GM12878 (cell line): Measurements from ENCODE around the gene ULK1. TPM values are rescaled to one million over a fixed set of nuclear protein-coding genes. Genes with fewer than 3 reads are reported as not detected.

ENCODE experiments used
- ATAC-seq: fragments of 200-7000 bp; cut with Tn5 transposase; 3 replicates; pipeline ENCODE4 v1.9.1; 2020; ENCODE audit warnings: mild to moderate bottlenecking, moderate library complexity
- BruUV-seq: library from RNA; stranded (reverse); fragments of 400-500 nt; replicated peaks from 2 replicates; lab custom pipeline; 2021; lab: Mats Ljungman, UMichigan
- CTCF ChIA-PET: fragments of 300-600 bp; sonication (Branson Sonifier 250); formaldehyde crosslinking; extraction: SDS; loops from one replicate; lab custom pipeline; 2021; ENCODE audit warnings: inconsistent platforms; lab: Yijun Ruan, JAX
- POLR2A ChIA-PET: fragments of 350-600 bp; formaldehyde crosslinking; extraction: SDS; loops from one replicate; lab custom pipeline; 2021; ENCODE audit warnings: inconsistent platforms; lab: Charles Lee
- RAD21 ChIA-PET: fragments of 300-600 bp; sonication (Branson Sonifier 250); formaldehyde crosslinking; loops from one replicate; lab custom pipeline; 2023; ENCODE audit warnings: antibody characterized with exemption; ENCODE audit not compliant: unreplicated experiment; lab: Charles Lee
- SMC1A ChIA-PET: fragments of 300-600 bp; sonication (Branson Sonifier 250); formaldehyde crosslinking; loops from one replicate; lab custom pipeline; 2023; ENCODE audit not compliant: unreplicated experiment, uncharacterized antibody; lab: Charles Lee
- DNase-seq: peaks from one replicate; pipeline ENCODE4 v3.0.0-alpha.2; 2011; ENCODE audit warnings: low read depth, low spot score
- FAIRE-seq: peaks from 3 replicates; lab custom pipeline; 2011; peaks lifted over from hg19 to GRCh38; lab: Jason Lieb, UNC
- H2AFZ ChIP-seq: 2 replicates; pipeline ENCODE4 v1.6.0; 2011; ENCODE audit warnings: low read depth, low read length, control low read depth; ENCODE audit not compliant: control insufficient read depth
- H3K27ac ChIP-seq: 2 replicates; pipeline ENCODE4 v1.5.1; 2011; ENCODE audit warnings: control low read depth; ENCODE audit not compliant: control insufficient read depth, insufficient read depth
- H3K27me3 ChIP-seq, 2 experiments: replicated peaks in 1 of 2; 2 replicates each; pipeline versions ENCODE4 v1.6.0 to v1.6.1; 2011; ENCODE audit warnings: low read length in 1 of 2; ENCODE audit not compliant: control insufficient read depth in 2 of 2, insufficient read depth in 2 of 2
- H3K36me3 ChIP-seq, 2 experiments: 2 replicates each; pipeline ENCODE4 v1.5.1; 2011; ENCODE audit warnings: low read length in 1 of 2; ENCODE audit not compliant: control insufficient read depth in 2 of 2, insufficient read depth in 2 of 2
- H3K4me1 ChIP-seq: 2 replicates; pipeline ENCODE4 v1.6.1; 2011; ENCODE audit warnings: mild to moderate bottlenecking, low read length, moderate library complexity, mixed read lengths; ENCODE audit not compliant: control insufficient read depth, insufficient read depth
- H3K4me2 ChIP-seq: 2 replicates; pipeline ENCODE4 v1.6.0; 2011; ENCODE audit warnings: control low read depth; ENCODE audit not compliant: control insufficient read depth, insufficient read depth
- H3K4me3 ChIP-seq: fragments of 200-600 bp; sonication (generic); 2 replicates; pipeline ENCODE4 v1.5.1; 2016
- H3K79me2 ChIP-seq: 2 replicates; pipeline ENCODE4 v1.6.0; 2011; ENCODE audit warnings: low read length; ENCODE audit not compliant: control insufficient read depth, insufficient read depth
- H3K9ac ChIP-seq: 2 replicates; pipeline ENCODE4 v1.8.0; 2011; ENCODE audit warnings: low read length, control low read depth, mixed read lengths; ENCODE audit not compliant: control insufficient read depth, insufficient read depth
- H3K9me3 ChIP-seq: replicated peaks from 3 replicates; pipeline ENCODE4 v1.5.1; 2011; ENCODE audit warnings: mild to moderate bottlenecking, low read length; ENCODE audit not compliant: control insufficient read depth, insufficient read depth
- H4K20me1 ChIP-seq: 2 replicates; pipeline ENCODE4 v1.6.0; 2011; ENCODE audit not compliant: control insufficient read depth, insufficient read depth
- ASH2L ChIP-seq: fragments of 300-600, 200-600 bp; sonication (generic); IDR thresholded peaks from 2 replicates; pipeline ENCODE4 v1.6.1; 2017; ENCODE audit warnings: low read depth, mild to moderate bottlenecking, borderline replicate concordance
- E4F1 ChIP-seq: fragments of 450-650 bp; IDR thresholded peaks from 2 replicates; pipeline ENCODE4 v1.6.1; 2018; ENCODE audit warnings: borderline replicate concordance, mild to moderate bottlenecking; ENCODE audit not compliant: partially characterized antibody
- EED ChIP-seq: sonication (generic); IDR thresholded peaks from 2 replicates; pipeline ENCODE4 v1.6.1; 2016; ENCODE audit warnings: antibody characterized with exemption, low read depth
- ETV6 ChIP-seq, 2 experiments: fragments of 450-650 bp in 1 of 2; IDR thresholded peaks in 1 of 2; conservative IDR thresholded peaks in 1 of 2; 2 replicates each; pipeline ENCODE4 v1.6.1; 2014; ENCODE audit warnings: antibody characterized with exemption in 1 of 2, borderline replicate concordance in 1 of 2, low read depth in 1 of 2, mild to moderate bottlenecking in 1 of 2, moderate library complexity in 1 of 2
- JUND ChIP-seq: IDR thresholded peaks from 2 replicates; pipeline ENCODE4 v1.6.1; 2012; ENCODE audit warnings: low read depth, mild to moderate bottlenecking, low read length, improper control_type of control experiment, moderate library complexity
- KAT2A ChIP-seq: conservative IDR thresholded peaks from 2 replicates; pipeline ENCODE4 v1.6.1; 2011; ENCODE audit warnings: low read depth, low read length; ENCODE audit not compliant: control insufficient read depth
- NFYB ChIP-seq: IDR thresholded peaks from 2 replicates; pipeline ENCODE4 v1.6.1; 2011; ENCODE audit warnings: low read depth, mild to moderate bottlenecking, low read length, improper control_type of control experiment, moderate library complexity; ENCODE audit not compliant: insufficient read depth
- POU2F2 ChIP-seq: IDR thresholded peaks from 3 replicates; pipeline ENCODE4 v1.6.1; 2011; ENCODE audit warnings: low read depth, mild to moderate bottlenecking, low read length, borderline replicate concordance
- RUNX3 ChIP-seq: IDR thresholded peaks from 2 replicates; pipeline ENCODE4 v1.6.1; 2012; ENCODE audit warnings: low read length, inconsistent platforms
- SIN3A ChIP-seq: IDR thresholded peaks from 2 replicates; pipeline ENCODE4 v1.6.1; 2012; ENCODE audit warnings: low read depth, low read length, improper control_type of control experiment
- SIX5 ChIP-seq: IDR thresholded peaks from 2 replicates; pipeline ENCODE4 v1.6.1; 2011; ENCODE audit warnings: mild to moderate bottlenecking, low read depth, low read length, moderate library complexity; ENCODE audit not compliant: severe bottlenecking
- STAT1 ChIP-seq: fragments of 450-650 bp; conservative IDR thresholded peaks from 2 replicates; pipeline ENCODE4 v1.6.1; 2014; ENCODE audit warnings: antibody characterized with exemption, mild to moderate bottlenecking
- SUZ12 ChIP-seq: fragments of 200-600 bp; sonication (generic); IDR thresholded peaks from one replicate; pipeline ENCODE4 v1.6.1; 2018; ENCODE audit warnings: antibody characterized with exemption, mild to moderate bottlenecking; ENCODE audit not compliant: unreplicated experiment
- WRNIP1 ChIP-seq: IDR thresholded peaks from 2 replicates; pipeline ENCODE4 v1.6.1; 2011; ENCODE audit warnings: low read depth, low read length, improper control_type of control experiment, borderline replicate concordance
- YY1 ChIP-seq: IDR thresholded peaks from 2 replicates; pipeline ENCODE4 v1.6.1; 2011; ENCODE audit warnings: low read depth, mild to moderate bottlenecking, low read length
- ZBED1 ChIP-seq: IDR thresholded peaks from 2 replicates; pipeline ENCODE4 v1.6.1; 2016; ENCODE audit warnings: borderline replicate concordance
- ZNF687 ChIP-seq: fragments of 450-650 bp; IDR thresholded peaks from 2 replicates; pipeline ENCODE4 v1.6.1; 2017; ENCODE audit warnings: mild to moderate bottlenecking, moderate library complexity
- ZSCAN29 ChIP-seq: fragments of 450-650 bp; IDR thresholded peaks from 2 replicates; pipeline ENCODE4 v1.6.1; 2017; ENCODE audit warnings: mild to moderate bottlenecking, moderate library complexity
- WGBS: methylation state at CpG from one replicate; pipeline ENCODE4 v1.1.6; 2016; ENCODE audit warnings: low lambda C conversion rate; ENCODE audit not compliant: insufficient replicate concordance, insufficient coverage; ENCODE audit errors: missing lambda C conversion rate; 5-methylcytosine and 5-hydroxymethylcytosine counted together
- in situ Hi-C: fragments of 300-500 bp; cut with MboI; formaldehyde crosslinking; loops from 9 replicates; pipeline ENCODE4 v1.14.3; 2018; ENCODE audit warnings: mixed read lengths
- intact Hi-C: fragments of 100-400 bp; cut with micrococcal nuclease; formaldehyde crosslinking; loops from one replicate; pipeline ENCODE4 v1.14.2; 2022; ENCODE audit not compliant: unreplicated experiment
- polyA plus RNA-seq, 11 experiments: library from polyadenylated mRNA; depleted of rRNA in 4 of 11; unstranded in 6 of 11; stranded (reverse) in 5 of 11; fragments of >200 nt; fragmentation: Nextera tagmentation in 4 of 11; fragmentation: Illumina TruSeq in 1 of 11; extraction: Ambion mirVana in 4 of 11; extraction: Trizol in 1 of 11; gene quantifications; 1 replicate in 1 of 11; 2 replicates in 10 of 11; pipeline versions ENCODE4 v1.2.1 to v1.2.3, GENCODE V29; 2011 to 2016; ENCODE audit warnings: inconsistent platforms in 2 of 11, missing spikeins in 2 of 11, low read depth in 1 of 11
- total RNA-seq, 4 experiments: library from RNA; depleted of rRNA in 3 of 4; stranded (reverse); fragments of >200 nt in 3 of 4; fragmentation: Illumina TruSeq in 1 of 4; extraction: Trizol in 1 of 4; gene quantifications; 2 replicates each; pipeline versions ENCODE4 v1.2.1 to v1.2.3, GENCODE V29; 2013 to 2021

Gene ULK1
- total and polyA plus RNA-seq, 10 of the 15 experiments (the other 5 are each of a cell fraction or from before 2014, with no cell fraction given): 0.13 to 14.1 (median 1.5) TPM

GRCh38 chr12:131905081-131905629 lies 10.7 kb downstream of the ULK1 start:
- CTCF ChIA-PET: no interaction called here
- in situ Hi-C loops: no loop called here

More at GRCh38 chr12:131905081-131905629, 10.7 kb downstream of the ULK1 start:
- Histone ChIP-seq H4K20me1 (no peaks in the 10 kb centered on the region; the same call in 1 of the 2 replicates), H3K9ac (no peak overlapping the region), H2AFZ (no peak overlapping the region), H3K79me2 (no peaks in the 10 kb centered on the region), H3K4me1 (no peaks in the 10 kb centered on the region), H3K27me3 (no peaks in the 10 kb centered on the region), H3K4me3 (no peak overlapping the region), H3K36me3 (no peaks in the 10 kb centered on the region), H3K27ac (no peak overlapping the region), H3K9me3 (no peaks in the 10 kb centered on the region), H3K4me2 (no peak overlapping the region)
- ATAC-seq (no peak), FAIRE-seq (no peak), DNase-seq (no peak)
- TF ChIP-seq SUZ12 (no peak), SIX5 (no peak), ZNF687 (no peak), ZSCAN29 (no peak), STAT1 (no peak), RUNX3 (no peak), E4F1 (no peak), SIN3A (no peak), WRNIP1 (no peak), NFYB (no peak), ZBED1 (no peak), ASH2L (no peak), YY1 (no peak), ETV6 (conservative IDR thresholded peaks at IDR 0.05 in 1 of 2, IDR thresholded peaks at IDR 0.05 in 1 of 2; ENCODE audit: borderline replicate concordance in 1 of 2, low read depth in 1 of 2) (no peak), POU2F2 (no peak), JUND (no peak), KAT2A (no peak), EED (no peak)
- 81% methylated on average over 13 of the region's 13 CpGs for WGBS
- SMC1A ChIA-PET: no interaction called here
- no TSS peak for BruUV-seq
- POLR2A ChIA-PET: no interaction called here
- RAD21 ChIA-PET: no interaction called here
- intact Hi-C loops: no loop called here
